Chondrocyte (in vitro differentiated cells): ENCODE measurements around the gene TADA2B. TPM values are rescaled to one million over a fixed set of nuclear protein-coding genes. Genes with fewer than 3 reads are reported as not detected.
"Not testable (repeated sequence)": the region's sequence is repeated elsewhere in the genome, so short reads cannot be mapped to it uniquely, and the experiment has no call there.

Experiments
- DNase-seq: peaks from one replicate; pipeline ENCODE4 v3.0.0; 2021; ENCODE audit warnings: mixed read lengths, low spot score
- H3K27ac Mint-ChIP-seq: one replicate; pipeline ENCODE4 v1.8.0; 2021; ENCODE audit warnings: mild to moderate bottlenecking, moderate library complexity, mixed read lengths; ENCODE audit not compliant: unreplicated experiment
- H3K27me3 Mint-ChIP-seq: 2 replicates; pipeline ENCODE4 v1.8.0; 2021; ENCODE audit warnings: low read depth, mixed read lengths
- H3K36me3 Mint-ChIP-seq: 2 replicates; pipeline ENCODE4 v1.8.0; 2021; ENCODE audit warnings: low read depth, mixed read lengths
- H3K4me1 Mint-ChIP-seq: 2 replicates; pipeline ENCODE4 v1.8.0; 2021; ENCODE audit warnings: low read depth, mild to moderate bottlenecking, mixed read lengths
- H3K4me3 Mint-ChIP-seq: one replicate; pipeline ENCODE4 v1.8.0; 2021; ENCODE audit warnings: mild to moderate bottlenecking, moderate library complexity, mixed read lengths; ENCODE audit not compliant: unreplicated experiment
- H3K9me3 Mint-ChIP-seq: 2 replicates; pipeline ENCODE4 v1.8.0; 2021; ENCODE audit warnings: low read depth, mixed read lengths
- CTCF ChIP-seq: fragments of 200-600 bp; sonication (generic); IDR thresholded peaks from 2 replicates; pipeline ENCODE4 v1.5.0; 2021; ENCODE audit warnings: antibody characterized with exemption, mild to moderate bottlenecking, moderate library complexity
- total RNA-seq: library from RNA; stranded (reverse); gene quantifications from 3 replicates; pipeline ENCODE4 v1.2.1, GENCODE V29; 2021

The TADA2B gene
- total RNA-seq, 1 donor from 2014 or later: 18.5 TPM

- H3K27me3 Mint-ChIP-seq: peaks cover 2% of the 10 kb centered on the region
These were observed 31.3 kb downstream of the TADA2B start for GRCh38 chr4:7074426-7074825.

GRCh38 chr4:7075962-7076695 is 33.0 kb downstream of the TADA2B start:
- H3K27me3 Mint-ChIP-seq: peaks cover 3% of the 10 kb centered on the region
- peaks cover 7% of the 10 kb centered on the region for H3K36me3 Mint-ChIP-seq
- no peak for DNase-seq
- no peak overlapping the region for H3K4me3 Mint-ChIP-seq
- no peak overlapping the region for H3K27ac Mint-ChIP-seq
- TF ChIP-seq CTCF: no peak
- peaks cover 4% of the 10 kb centered on the region for H3K4me1 Mint-ChIP-seq
- peaks cover 14% of the 10 kb centered on the region for H3K9me3 Mint-ChIP-seq

More at GRCh38 chr4:7074426-7074825, 31.3 kb downstream of the TADA2B start:
- Mint-ChIP-seq H3K4me1 (peaks cover 10% of the 10 kb centered on the region), H3K36me3 (no peaks in the 10 kb centered on the region), H3K4me3 (no peak overlapping the region), H3K27ac (peak overlapping the region; percentile 19), H3K9me3 (peaks cover 1% of the 10 kb centered on the region)
- TF ChIP-seq CTCF: no peak
- no peak for DNase-seq

GRCh38 chr4:7076696-7077082 is 33.5 kb downstream of the TADA2B start:
- H3K27ac Mint-ChIP-seq: no peak overlapping the region

GRCh38 chr4:7077371-7077770 is 34.2 kb downstream of the TADA2B start:
- Mint-ChIP-seq H3K9me3 (peaks cover 14% of the 10 kb centered on the region), H3K36me3 (peaks cover 8% of the 10 kb centered on the region), H3K27ac (no peak overlapping the region), H3K4me3 (no peak overlapping the region), H3K27me3 (peaks cover 7% of the 10 kb centered on the region), H3K4me1 (peaks cover 7% of the 10 kb centered on the region)
- DNase-seq: no peak
- TF ChIP-seq CTCF: no peak

More at GRCh38 chr4:7076696-7077082, 33.5 kb downstream of the TADA2B start:
- TF ChIP-seq CTCF: no peak
- Mint-ChIP-seq H3K4me1 (peaks cover 4% of the 10 kb centered on the region), H3K9me3 (peaks cover 14% of the 10 kb centered on the region), H3K36me3 (peaks cover 8% of the 10 kb centered on the region), H3K4me3 (no peak overlapping the region), H3K27me3 (peaks cover 5% of the 10 kb centered on the region)
- no peak for DNase-seq

- no peak for DNase-seq
- Mint-ChIP-seq H3K4me1 (peaks cover 7% of the 10 kb centered on the region), H3K27ac (no peak overlapping the region), H3K4me3 (no peak overlapping the region), H3K27me3 (peaks cover 7% of the 10 kb centered on the region), H3K36me3 (peaks cover 8% of the 10 kb centered on the region), H3K9me3 (peaks cover 14% of the 10 kb centered on the region)
- TF ChIP-seq CTCF: no peak
These were observed 34.9 kb downstream of the TADA2B start for GRCh38 chr4:7078025-7078424.

- not testable (repeated sequence) for DNase-seq
- peaks cover 15% of the 10 kb centered on the region for H3K27me3 Mint-ChIP-seq
These were observed 36.3 kb downstream of the TADA2B start for GRCh38 chr4:7079483-7079882.

GRCh38 chr4:7079909-7080308 is 36.7 kb downstream of the TADA2B start:
- not testable (repeated sequence) for H3K4me3 Mint-ChIP-seq, H3K4me1 Mint-ChIP-seq, H3K27ac Mint-ChIP-seq, DNase-seq, H3K36me3 Mint-ChIP-seq
- H3K9me3 Mint-ChIP-seq: peaks cover 14% of the 10 kb centered on the region
- peaks cover 20% of the 10 kb centered on the region for H3K27me3 Mint-ChIP-seq

More at GRCh38 chr4:7079483-7079882, 36.3 kb downstream of the TADA2B start:
- not testable (repeated sequence) for H3K4me1 Mint-ChIP-seq, H3K4me3 Mint-ChIP-seq, H3K36me3 Mint-ChIP-seq, H3K27ac Mint-ChIP-seq
- H3K9me3 Mint-ChIP-seq: peaks cover 14% of the 10 kb centered on the region
